SH-SY5Y (cell line): ENCODE measurements around the gene CNTFR.

Source experiments
- GATA2 ChIP-seq: IDR thresholded peaks from 2 replicates; pipeline ENCODE4 v1.6.1; 2011; ENCODE audit warnings: mild to moderate bottlenecking, low read depth, low read length
- GATA3 ChIP-seq: IDR thresholded peaks from 2 replicates; pipeline ENCODE4 v1.6.1; 2011; ENCODE audit warnings: low read depth, mild to moderate bottlenecking, low read length, moderate library complexity

- TF ChIP-seq GATA3: no peak
- no peak for TF ChIP-seq GATA2
Measured at GRCh38 chr9:34607331-34607730, 17.8 kb upstream of the CNTFR start.
